Raji (cell line): ENCODE measurements around the gene FAM193B.

Experiments used
- POLR2A ChIP-seq: IDR thresholded peaks from 2 replicates; pipeline ENCODE4 v1.6.1; 2011; ENCODE audit warnings: low read depth, low read length, control low read depth; ENCODE audit not compliant: insufficient read depth

Gene FAM193B

DNA sequence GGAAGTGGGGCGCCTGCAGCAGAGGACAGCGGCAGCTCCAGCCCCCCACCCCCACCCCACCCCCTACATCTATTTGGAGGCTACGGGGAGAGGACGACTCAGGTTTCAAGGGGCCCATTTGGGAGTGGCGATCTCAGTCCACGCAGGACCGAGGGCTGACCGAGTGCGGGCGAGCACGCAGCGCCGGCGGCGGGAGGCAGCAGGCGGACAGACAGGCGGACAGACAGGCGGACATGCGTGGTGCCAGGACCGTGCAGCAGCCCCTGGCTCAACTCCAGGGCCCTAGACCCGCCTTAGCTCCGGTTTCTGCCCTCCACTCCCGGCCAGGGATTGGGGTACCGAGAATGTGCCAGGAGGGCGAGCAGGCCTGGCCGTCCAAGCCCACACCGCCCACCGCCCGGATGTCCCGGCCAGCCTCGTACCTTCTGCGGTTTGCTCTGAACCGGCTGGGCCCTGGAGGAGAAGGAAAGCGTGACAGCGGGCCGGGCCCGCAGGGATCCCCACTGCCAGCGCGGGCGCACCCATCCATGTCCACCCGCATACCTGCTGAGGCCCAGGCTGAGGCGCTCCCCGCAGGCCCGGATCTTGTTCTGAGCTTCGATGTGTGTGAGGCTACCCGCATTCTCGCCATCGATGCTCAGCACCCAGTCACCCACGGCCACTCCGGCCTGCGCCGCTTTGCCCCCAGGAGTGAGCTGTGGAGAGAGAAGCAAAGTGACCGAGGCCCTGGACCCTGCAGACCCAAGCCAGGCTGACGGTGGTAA, 62.2 kb downstream of the FAM193B start:
- TF ChIP-seq POLR2A: no peak

DNA sequence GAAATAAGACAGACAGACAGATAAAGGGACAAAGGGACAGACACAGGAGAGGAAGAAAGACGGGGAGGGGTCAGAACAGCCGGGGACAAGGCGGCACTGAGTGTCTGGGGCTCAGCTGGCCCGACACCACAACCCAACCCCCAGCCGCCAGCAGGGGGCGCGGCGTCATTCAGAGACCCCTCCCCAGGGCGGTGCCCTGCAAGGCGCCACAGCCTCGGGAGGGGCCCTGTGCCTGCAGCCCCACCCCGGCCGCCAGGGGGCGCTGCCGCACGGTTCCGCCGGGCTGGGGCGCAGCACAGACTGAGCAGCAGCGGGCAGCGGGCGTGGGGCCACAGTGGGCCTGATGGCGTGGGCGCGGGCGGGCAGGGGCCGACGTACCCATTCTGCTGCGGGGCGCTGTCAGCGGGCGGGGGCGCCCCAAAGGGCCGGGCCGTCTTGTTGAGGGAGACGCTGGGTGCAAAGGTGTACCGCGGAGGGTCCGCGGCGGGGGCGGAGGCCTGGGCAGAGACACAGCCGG, 62.9 kb downstream of the FAM193B start:
- no peak for TF ChIP-seq POLR2A

DNA sequence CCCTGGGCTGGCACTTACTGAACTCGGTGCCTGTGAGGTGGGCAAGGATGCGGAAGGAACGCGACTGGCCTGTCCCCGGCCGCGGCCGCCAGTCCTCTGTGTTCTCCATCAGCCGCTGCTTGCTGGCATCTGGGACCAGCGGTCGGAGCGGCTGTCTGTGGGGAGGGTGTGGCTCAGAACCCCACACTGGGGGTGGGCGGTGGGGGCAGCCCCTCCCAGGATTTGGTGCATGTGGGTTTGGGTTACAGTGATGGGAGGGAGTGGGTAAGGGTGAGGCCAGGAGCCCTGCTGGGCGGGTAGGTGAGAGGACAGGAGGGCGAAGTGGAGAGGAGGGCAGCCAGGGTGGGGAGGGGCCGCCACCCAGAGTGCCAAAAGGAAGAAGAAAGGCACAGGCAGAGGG, 63.4 kb downstream of the FAM193B start:
- TF ChIP-seq POLR2A: no peak

GRCh38 chr5:177490311-177490991, 63.9 kb downstream of the FAM193B start:
- no peak for TF ChIP-seq POLR2A

DNA sequence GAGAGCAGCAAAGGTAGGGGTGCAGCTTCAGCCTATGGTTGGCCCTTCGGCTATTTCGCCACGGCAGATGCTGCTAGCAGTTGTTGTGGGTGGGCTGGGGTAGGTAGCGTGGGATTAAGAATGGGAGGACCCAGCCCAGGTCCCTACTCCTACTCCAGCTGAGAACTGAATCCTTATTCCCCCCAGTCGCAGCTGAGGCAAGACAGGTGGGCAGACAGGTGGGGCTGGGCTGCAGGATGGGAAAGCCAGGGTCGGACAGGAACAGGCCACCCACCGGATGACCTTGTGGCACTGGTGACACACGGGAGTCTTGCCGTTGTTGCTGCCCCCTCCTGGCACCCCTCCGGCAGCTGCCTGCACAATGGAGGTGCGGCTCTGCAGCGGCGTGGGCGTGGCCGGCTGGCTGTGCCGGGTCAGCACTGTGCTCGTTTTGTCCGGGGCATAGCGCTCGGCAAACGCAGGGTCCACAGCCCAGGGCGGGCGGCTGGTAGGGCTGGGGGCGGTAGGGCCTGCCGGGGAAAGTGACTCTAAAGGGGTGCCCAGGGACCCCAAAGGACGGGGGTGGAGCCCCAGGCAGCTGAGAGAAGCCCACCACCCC, 65.1 kb downstream of the FAM193B start:
- TF ChIP-seq POLR2A: no peak

GRCh38 chr5:177487975-177488374, 66.4 kb downstream of the FAM193B start:
- no peak for TF ChIP-seq POLR2A

GRCh38 chr5:177487144-177487543, 67.2 kb downstream of the FAM193B start:
- no peak for TF ChIP-seq POLR2A

- no peak for TF ChIP-seq POLR2A
These were observed 68.1 kb downstream of the FAM193B start for GRCh38 chr5:177486256-177486655.

GRCh38 chr5:177484902-177485549, 69.3 kb downstream of the FAM193B start:
- TF ChIP-seq POLR2A: no peak

- no peak for TF ChIP-seq POLR2A
These were observed 70.1 kb downstream of the FAM193B start for GRCh38 chr5:177483994-177484901.

GRCh38 chr5:177483042-177483441, 71.3 kb downstream of the FAM193B start:
- no peak for TF ChIP-seq POLR2A

GRCh38 chr5:177482359-177482795, 72.0 kb downstream of the FAM193B start:
- no peak for TF ChIP-seq POLR2A

GRCh38 chr5:177479774-177480173, 74.6 kb downstream of the FAM193B start:
- no peak for TF ChIP-seq POLR2A

GRCh38 chr5:177478711-177479646, 75.4 kb downstream of the FAM193B start:
- no peak for TF ChIP-seq POLR2A
